ENCODE data around the gene CNOT2.

DNA sequence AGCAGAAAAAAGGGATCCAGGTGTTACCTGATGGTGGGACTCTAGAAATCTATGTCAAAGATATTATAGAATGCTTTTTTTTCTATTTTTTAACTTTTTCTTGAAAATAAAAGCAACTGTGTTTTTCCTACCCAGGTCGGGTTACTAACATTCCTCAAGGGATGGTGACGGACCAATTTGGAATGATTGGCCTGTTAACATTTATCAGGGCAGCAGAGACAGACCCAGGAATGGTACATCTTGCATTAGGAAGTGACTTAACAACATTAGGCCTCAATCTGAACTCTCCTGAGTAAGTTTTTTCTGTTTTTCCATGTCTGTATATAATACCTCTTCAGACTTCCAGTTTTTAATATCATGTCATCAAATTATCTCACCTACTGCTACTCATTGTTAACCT is 95.3 kb downstream of the CNOT2 start:
- TF ChIP-seq, protein P1, sequence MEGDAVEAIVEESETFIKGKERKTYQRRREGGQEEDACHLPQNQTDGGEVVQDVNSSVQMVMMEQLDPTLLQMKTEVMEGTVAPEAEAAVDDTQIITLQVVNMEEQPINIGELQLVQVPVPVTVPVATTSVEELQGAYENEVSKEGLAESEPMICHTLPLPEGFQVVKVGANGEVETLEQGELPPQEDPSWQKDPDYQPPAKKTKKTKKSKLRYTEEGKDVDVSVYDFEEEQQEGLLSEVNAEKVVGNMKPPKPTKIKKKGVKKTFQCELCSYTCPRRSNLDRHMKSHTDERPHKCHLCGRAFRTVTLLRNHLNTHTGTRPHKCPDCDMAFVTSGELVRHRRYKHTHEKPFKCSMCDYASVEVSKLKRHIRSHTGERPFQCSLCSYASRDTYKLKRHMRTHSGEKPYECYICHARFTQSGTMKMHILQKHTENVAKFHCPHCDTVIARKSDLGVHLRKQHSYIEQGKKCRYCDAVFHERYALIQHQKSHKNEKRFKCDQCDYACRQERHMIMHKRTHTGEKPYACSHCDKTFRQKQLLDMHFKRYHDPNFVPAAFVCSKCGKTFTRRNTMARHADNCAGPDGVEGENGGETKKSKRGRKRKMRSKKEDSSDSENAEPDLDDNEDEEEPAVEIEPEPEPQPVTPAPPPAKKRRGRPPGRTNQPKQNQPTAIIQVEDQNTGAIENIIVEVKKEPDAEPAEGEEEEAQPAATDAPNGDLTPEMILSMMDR (IDR thresholded peaks at IDR 0.05; ENCODE audit: insufficient read depth, low read length) = no peak
- no peak for TF ChIP-seq GABPA (IDR thresholded peaks at IDR 0.05; ENCODE audit: low read depth)
- TF ChIP-seq POLR2AphosphoS5 (IDR thresholded peaks at IDR 0.05; ENCODE audit: low read depth) = no peak
- TF ChIP-seq, protein P2, sequence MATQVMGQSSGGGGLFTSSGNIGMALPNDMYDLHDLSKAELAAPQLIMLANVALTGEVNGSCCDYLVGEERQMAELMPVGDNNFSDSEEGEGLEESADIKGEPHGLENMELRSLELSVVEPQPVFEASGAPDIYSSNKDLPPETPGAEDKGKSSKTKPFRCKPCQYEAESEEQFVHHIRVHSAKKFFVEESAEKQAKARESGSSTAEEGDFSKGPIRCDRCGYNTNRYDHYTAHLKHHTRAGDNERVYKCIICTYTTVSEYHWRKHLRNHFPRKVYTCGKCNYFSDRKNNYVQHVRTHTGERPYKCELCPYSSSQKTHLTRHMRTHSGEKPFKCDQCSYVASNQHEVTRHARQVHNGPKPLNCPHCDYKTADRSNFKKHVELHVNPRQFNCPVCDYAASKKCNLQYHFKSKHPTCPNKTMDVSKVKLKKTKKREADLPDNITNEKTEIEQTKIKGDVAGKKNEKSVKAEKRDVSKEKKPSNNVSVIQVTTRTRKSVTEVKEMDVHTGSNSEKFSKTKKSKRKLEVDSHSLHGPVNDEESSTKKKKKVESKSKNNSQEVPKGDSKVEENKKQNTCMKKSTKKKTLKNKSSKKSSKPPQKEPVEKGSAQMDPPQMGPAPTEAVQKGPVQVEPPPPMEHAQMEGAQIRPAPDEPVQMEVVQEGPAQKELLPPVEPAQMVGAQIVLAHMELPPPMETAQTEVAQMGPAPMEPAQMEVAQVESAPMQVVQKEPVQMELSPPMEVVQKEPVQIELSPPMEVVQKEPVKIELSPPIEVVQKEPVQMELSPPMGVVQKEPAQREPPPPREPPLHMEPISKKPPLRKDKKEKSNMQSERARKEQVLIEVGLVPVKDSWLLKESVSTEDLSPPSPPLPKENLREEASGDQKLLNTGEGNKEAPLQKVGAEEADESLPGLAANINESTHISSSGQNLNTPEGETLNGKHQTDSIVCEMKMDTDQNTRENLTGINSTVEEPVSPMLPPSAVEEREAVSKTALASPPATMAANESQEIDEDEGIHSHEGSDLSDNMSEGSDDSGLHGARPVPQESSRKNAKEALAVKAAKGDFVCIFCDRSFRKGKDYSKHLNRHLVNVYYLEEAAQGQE (IDR thresholded peaks at IDR 0.05; ENCODE audit: insufficient replicate concordance, low read depth) = no peak
- no peak for TF ChIP-seq SPI1 (IDR thresholded peaks at IDR 0.05; ENCODE audit: borderline replicate concordance, low read depth)

Data from HL-60 (cell line).